ENCODE results near the gene CASP3.
"Not testable (repeated sequence)": the region's sequence is repeated elsewhere in the genome, so short reads cannot be mapped to it uniquely, and the experiment has no call there.

The CASP3 gene

DNA sequence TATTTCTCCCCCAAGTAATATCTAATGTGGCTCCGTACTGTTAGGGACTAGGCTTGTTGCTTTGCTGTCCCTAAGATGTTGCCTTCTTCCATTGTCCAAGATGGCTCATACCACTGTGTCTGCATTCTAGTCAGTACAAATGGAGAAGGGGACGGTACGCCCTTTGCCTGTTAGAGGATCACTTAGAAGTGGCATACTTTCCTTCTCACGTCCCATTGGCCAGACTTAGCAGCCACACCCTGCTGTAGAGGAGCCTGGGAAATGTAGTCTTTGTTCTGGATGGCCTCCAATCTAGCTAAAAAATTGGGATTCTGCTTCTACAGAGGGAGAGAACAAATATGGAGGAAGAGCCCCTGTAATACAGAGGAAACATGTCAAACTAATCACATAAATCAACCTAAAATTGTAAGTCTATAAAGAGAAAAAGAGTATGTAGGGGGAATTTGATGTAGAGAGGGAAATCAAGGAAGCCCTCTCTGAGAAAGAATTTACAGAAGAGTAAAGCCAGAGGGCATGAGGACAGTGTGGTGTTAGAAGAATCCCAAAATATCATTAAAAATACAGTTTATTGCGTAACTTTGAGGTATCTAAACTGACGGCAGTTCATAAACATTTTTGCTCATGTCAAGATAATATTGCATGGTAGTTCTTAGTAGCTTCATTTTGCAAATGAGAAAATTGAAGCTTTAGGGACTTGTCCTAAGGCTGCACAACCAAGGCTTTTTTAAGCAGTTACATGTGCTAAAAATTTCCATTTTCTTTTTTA is 15.4 kb upstream of the CASP3 start:
- no peak for DNase-seq (ENCODE audit: low read depth in 2 of 2)

GRCh38 chr4:184662236-184662635 is 13.0 kb upstream of the CASP3 start:
- no peak for DNase-seq (ENCODE audit: low read depth in 2 of 2)

DNA sequence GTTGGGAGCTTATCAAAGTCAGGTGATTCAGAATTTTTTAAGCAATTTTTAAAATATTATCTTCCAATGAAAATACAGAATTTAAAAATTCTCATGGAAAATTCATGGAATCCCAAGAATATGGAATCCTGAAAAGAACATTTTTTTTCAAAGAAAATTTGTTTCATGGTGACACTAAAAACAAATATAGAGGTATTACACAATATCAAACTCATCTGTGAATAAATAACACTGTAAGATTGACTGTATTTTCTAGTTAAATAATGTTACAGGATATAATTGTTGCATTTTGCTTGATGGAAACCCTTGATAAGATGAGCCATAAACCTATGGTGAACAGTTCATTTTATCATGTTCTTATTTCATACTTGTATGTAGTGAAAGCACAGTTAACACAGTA is 11.7 kb upstream of the CASP3 start:
- DNase-seq (ENCODE audit: low read depth in 2 of 2) = no peak

GRCh38 chr4:184657820-184658219 is 8.6 kb upstream of the CASP3 start:
- not testable (repeated sequence) for DNase-seq (ENCODE audit: low read depth in 2 of 2)

DNA sequence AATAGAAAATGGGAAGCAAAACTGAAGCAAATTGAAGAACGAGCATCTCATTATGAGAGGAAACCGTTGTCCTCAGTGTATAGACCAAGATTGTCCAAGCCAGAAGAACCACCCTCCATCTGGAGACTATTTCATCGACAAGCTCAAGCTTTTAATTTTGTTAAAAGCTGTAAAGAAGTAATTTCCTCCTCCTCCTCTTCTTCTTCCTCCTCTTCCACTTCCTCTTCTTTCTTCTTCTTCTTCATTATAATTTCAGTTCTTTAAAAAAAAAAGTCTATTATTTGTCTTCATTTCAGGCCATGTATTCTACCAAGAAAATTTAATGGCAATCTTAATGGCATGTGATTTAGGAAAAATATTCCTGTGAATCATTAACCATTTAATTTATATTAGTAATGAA is 7.9 kb upstream of the CASP3 start:
- no peak for DNase-seq (ENCODE audit: low read depth in 2 of 2)

DNA sequence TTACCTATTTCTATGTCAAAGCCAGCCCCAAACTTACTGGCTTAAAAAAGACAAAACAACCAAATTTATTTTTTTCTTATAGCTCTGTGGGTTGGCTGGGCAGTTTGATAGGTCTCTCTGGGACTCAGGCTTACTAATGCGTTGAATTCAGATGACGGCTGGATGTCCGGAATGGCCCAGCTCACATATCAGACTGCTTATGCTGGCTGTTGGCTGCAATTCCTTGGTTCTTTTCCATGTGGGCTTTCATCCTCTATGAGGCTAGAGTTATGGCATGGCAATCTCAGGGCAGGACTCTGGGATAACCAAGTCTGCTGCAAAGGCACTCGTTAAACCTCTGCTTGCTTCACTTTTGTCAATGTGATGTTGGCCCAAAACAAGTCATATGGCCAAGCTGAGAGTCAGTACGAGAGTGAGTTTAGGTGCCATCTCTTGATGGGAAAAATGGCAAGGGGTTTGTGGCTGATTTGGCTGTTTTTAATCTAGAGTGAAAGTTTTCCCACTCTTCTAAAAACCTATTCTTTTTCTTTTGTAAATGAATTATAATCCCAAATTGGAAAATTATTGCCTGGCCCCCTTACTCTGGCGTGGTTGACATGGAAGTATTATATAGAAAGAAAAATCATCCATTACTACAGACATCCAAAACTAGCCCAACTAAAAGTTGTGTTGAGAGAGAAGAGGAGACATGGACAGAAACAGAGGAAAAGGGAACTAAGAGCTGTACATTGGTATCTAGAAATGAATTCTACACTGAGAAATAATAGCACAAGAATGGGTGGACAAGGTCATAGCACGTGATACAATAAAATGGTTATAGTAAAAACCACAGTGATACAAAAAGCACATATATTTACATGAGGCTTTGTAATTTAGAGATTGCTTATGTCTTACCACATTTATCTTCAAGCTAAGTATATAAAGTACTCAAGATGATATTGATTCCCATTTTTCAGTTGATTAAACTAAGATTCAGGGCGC is 6.9 kb upstream of the CASP3 start:
- DNase-seq (ENCODE audit: low read depth in 2 of 2) = no peak

DNA sequence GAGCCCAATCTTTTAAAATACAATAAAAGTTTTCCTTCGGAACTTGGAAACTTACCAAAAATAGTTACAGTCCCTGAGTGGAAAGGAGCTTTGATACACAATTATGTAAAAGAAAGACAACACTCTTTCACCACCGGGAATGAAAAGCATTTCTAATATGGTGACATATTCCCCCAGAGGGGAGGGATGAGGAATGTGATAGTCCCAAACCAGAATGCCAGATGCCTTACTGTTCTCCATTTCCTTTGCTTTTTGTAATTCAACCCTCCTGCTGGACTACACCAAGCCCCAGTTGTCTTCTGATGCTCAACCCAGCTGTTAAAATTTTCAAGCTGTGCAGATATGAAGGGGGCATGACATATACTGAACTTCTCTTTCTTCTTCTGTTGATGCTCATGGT is 4.4 kb upstream of the CASP3 start:
- no peak for DNase-seq (ENCODE audit: low read depth in 2 of 2)

- not testable (repeated sequence) for DNase-seq (ENCODE audit: low read depth in 2 of 2)
Measured at GRCh38 chr4:184652681-184653080, 3.4 kb upstream of the CASP3 start.

DNA sequence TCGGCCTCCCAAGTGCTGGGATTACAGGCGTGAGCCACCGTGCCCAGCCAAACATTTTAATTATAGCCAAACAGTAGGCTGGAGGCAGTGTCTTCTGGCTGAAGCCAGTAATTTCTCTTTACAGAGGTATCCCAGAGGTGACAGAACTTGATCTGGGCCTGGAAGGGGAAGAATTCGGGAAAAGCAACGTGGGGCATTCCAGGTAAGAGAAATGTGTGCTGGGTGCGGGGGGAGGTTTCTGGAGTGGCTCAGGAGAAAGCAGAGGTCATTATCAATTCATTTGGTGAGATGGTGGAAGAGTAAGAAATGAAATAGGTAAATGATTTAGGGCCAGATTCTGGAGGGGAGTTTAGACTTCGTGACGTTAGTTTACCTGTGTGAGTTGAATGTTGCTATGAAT is 2.7 kb upstream of the CASP3 start:
- DNase-seq (ENCODE audit: low read depth in 2 of 2) = no peak

GRCh38 chr4:184649971-184650855 is 966 bp upstream of the CASP3 start:
- no peak for DNase-seq (ENCODE audit: low read depth in 2 of 2)

DNA sequence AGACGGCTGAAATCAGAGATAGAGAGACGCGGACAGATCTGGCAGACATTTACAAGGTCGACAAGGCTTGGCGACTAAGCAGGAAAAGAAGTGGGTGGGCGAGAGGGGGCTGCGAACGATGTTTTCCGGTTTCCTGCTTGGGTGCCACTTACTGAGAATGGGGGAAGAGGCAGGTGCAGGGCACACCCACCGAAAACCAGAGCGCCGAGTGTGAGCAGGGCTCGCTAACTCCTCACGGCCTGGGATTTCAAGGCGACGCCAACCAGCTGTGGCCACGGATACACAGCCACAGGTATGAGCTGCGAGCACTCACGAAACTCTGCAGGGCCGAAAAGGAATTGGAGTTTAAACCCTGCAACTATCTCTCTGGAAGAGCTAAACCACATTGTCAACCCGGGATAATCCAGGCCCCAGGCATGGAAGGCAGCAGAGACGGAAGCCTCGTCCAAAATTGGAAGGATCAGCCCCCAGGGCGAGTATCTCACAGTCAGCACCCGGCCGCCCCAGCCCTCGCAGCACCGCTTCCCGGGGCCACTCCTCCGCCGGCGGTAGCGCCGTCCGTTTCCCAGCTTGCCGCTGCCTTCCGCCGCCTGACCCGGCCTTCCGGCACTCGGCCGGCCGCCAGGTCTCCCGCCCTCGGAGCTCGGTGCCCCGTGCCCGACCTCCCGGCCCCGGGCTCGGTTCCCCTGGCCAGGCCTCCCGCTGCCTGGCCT is 778 bp downstream of the CASP3 start:
- DNase-seq (ENCODE audit: low read depth in 2 of 2) = peak; percentile 13 to 24

- DNase-seq (ENCODE audit: low read depth in 2 of 2) = no peak
Measured at GRCh38 chr4:184648054-184648312, 1.3 kb downstream of the CASP3 start.

DNA sequence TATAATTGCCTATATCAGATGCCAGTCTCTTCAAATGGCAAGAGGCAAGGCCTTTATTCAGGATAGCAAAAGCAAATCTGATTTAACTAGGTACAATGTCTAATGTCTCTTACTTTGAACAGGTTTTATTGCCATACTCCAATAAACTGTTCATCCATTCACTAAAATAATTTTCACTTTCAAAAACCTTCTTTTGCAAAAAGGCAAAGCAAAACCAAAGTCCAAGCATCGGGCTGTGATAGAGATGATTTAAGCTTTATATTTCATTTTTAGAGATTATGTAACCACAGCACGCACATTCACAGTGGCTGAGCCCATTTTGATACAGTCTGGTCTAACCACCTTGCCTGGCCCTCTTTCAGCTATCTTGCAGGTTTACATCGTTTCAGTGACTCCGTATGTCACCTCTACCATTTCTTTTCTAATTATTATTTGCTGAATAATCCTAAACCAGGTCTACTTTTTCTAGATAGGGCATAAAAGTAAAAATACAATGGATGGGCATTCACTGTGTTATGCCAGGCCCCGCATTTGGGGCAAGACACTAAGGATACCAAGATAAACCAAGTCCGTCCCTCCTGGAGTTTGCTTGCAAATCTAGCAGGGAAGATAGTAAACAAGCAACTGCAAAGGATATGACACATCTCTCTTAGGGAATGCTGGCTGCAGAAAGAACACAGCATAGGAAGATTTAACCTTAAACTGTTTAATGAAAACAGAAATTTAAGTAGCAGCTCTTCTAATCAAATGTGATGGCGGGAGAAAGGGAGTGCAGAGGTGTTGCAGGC is 1.8 kb downstream of the CASP3 start:
- DNase-seq (ENCODE audit: low read depth in 2 of 2) = no peak

GRCh38 chr4:184645904-184646610 is 3.2 kb downstream of the CASP3 start:
- DNase-seq (ENCODE audit: low read depth in 2 of 2) = no peak

- DNase-seq (ENCODE audit: low read depth in 2 of 2) = no peak
Measured at GRCh38 chr4:184644553-184645307, 4.5 kb downstream of the CASP3 start.

DNA sequence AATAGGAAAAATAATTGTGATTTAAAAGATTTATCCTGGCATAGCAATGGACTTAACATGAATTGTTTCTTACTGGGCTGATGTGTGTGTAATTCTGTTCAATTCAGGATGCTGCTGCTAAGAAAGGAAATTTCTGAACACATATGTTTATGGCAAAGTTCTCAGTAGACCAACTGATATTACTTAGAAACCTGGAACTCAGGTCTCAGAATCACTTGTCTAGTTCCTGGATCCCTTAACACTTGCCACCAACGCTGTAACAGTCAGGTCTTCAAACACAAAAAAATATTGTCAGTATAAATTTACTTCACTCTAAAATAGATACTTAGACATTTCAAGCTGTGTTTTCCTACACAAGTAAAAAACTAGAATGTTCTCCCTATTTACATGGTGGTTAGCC is 5.5 kb downstream of the CASP3 start:
- no peak for DNase-seq (ENCODE audit: low read depth in 2 of 2)

GRCh38 chr4:184641451-184641850 is 7.8 kb downstream of the CASP3 start:
- no peak for DNase-seq (ENCODE audit: low read depth in 2 of 2)

- no peak for DNase-seq (ENCODE audit: low read depth in 2 of 2)
Measured at GRCh38 chr4:184641022-184641421, 8.2 kb downstream of the CASP3 start.

- no peak for DNase-seq (ENCODE audit: low read depth in 2 of 2)
Measured at GRCh38 chr4:184636897-184637296, 12.3 kb downstream of the CASP3 start.

Data from activated CD8-positive, alpha-beta memory T cell treated with anti-CD3 and anti-CD28 coated beads for 4 hours (primary cell).